IPS-15b (cell line): Measurements from ENCODE around the gene NAA80.

ENCODE experiments used
- H3K27me3 ChIP-seq: one replicate; pipeline ENCODE4 v1.6.1; 2013; ENCODE audit warnings: low read length; ENCODE audit not compliant: control insufficient read depth, insufficient read depth
- H3K36me3 ChIP-seq: one replicate; pipeline ENCODE4 v1.6.1; 2013; ENCODE audit warnings: low read length; ENCODE audit not compliant: control insufficient read depth, insufficient read depth
- H3K4me1 ChIP-seq: one replicate; pipeline ENCODE4 v1.6.1; 2013; ENCODE audit warnings: mild to moderate bottlenecking, low read length; ENCODE audit not compliant: control insufficient read depth, insufficient read depth
- H3K4me3 ChIP-seq: one replicate; pipeline ENCODE4 v1.5.1; 2013; ENCODE audit warnings: low read depth, low read length
- H3K9ac ChIP-seq: one replicate; pipeline ENCODE4 v1.6.1; 2013; ENCODE audit warnings: low read depth, mild to moderate bottlenecking, low read length
- H3K9me3 ChIP-seq: one replicate; pipeline ENCODE4 v1.6.1; 2013; ENCODE audit warnings: mild to moderate bottlenecking, low read length; ENCODE audit not compliant: control insufficient read depth, insufficient read depth

The NAA80 gene

GRCh38 chr3:50302095-50303012 lies 3.1 kb upstream of the NAA80 start:
- Histone ChIP-seq H3K4me1 (peaks cover 3% of the 10 kb centered on the region), H3K36me3 (no peaks in the 10 kb centered on the region), H3K9me3 (no peaks in the 10 kb centered on the region), H3K27me3 (no peaks in the 10 kb centered on the region), H3K9ac (no peak overlapping the region), H3K4me3 (no peak overlapping the region)

- no peak overlapping the region for H3K9ac ChIP-seq
- H3K9me3 ChIP-seq = no peaks in the 10 kb centered on the region
Measured at GRCh38 chr3:50300681-50301254, 1.6 kb upstream of the NAA80 start.

GRCh38 chr3:50299929-50300680 lies 900 bp upstream of the NAA80 start:
- Histone ChIP-seq H3K36me3 (peaks cover 2% of the 10 kb centered on the region), H3K4me3 (peak overlapping the region; percentile 45), H3K9me3 (no peaks in the 10 kb centered on the region), H3K9ac (peak overlapping the region; percentile 76), H3K4me1 (peaks cover 3% of the 10 kb centered on the region), H3K27me3 (no peaks in the 10 kb centered on the region)

More at GRCh38 chr3:50300681-50301254, 1.6 kb upstream of the NAA80 start:
- Histone ChIP-seq H3K27me3 (no peaks in the 10 kb centered on the region), H3K36me3 (peaks cover 2% of the 10 kb centered on the region), H3K4me1 (peaks cover 3% of the 10 kb centered on the region), H3K4me3 (no peak overlapping the region)

GRCh38 chr3:50299638-50299928 lies 378 bp upstream of the NAA80 start:
- Histone ChIP-seq H3K9me3 (no peaks in the 10 kb centered on the region), H3K9ac (peak overlapping the region; percentile 76), H3K4me1 (peaks cover 3% of the 10 kb centered on the region), H3K36me3 (peaks cover 2% of the 10 kb centered on the region), H3K4me3 (peak overlapping the region; percentile 45), H3K27me3 (no peaks in the 10 kb centered on the region)

- no peaks in the 10 kb centered on the region for H3K27me3 ChIP-seq
- no peak overlapping the region for H3K9ac ChIP-seq
- H3K9me3 ChIP-seq = no peaks in the 10 kb centered on the region
- peaks cover 2% of the 10 kb centered on the region for H3K36me3 ChIP-seq
- no peaks in the 10 kb centered on the region for H3K4me1 ChIP-seq
- H3K4me3 ChIP-seq = peak overlapping the region; percentile 90
Measured at GRCh38 chr3:50297896-50298725, 1.1 kb downstream of the NAA80 start.

GRCh38 chr3:50297384-50297775 lies 1.8 kb downstream of the NAA80 start:
- Histone ChIP-seq H3K36me3 (peaks cover 2% of the 10 kb centered on the region), H3K4me3 (no peak overlapping the region), H3K9ac (no peak overlapping the region), H3K4me1 (no peaks in the 10 kb centered on the region), H3K9me3 (no peaks in the 10 kb centered on the region), H3K27me3 (no peaks in the 10 kb centered on the region)

GRCh38 chr3:50296721-50297383 lies 2.4 kb downstream of the NAA80 start:
- Histone ChIP-seq H3K4me3 (no peak overlapping the region), H3K9me3 (no peaks in the 10 kb centered on the region), H3K36me3 (peaks cover 2% of the 10 kb centered on the region), H3K9ac (no peak overlapping the region), H3K4me1 (no peaks in the 10 kb centered on the region), H3K27me3 (no peaks in the 10 kb centered on the region)

GRCh38 chr3:50295553-50296431 lies 3.4 kb downstream of the NAA80 start:
- no peaks in the 10 kb centered on the region for H3K27me3 ChIP-seq
- H3K9ac ChIP-seq = no peak overlapping the region
- peaks cover 2% of the 10 kb centered on the region for H3K36me3 ChIP-seq
- no peaks in the 10 kb centered on the region for H3K9me3 ChIP-seq
- no peak overlapping the region for H3K4me3 ChIP-seq
- H3K4me1 ChIP-seq = no peaks in the 10 kb centered on the region

GRCh38 chr3:50294492-50295403 lies 4.5 kb downstream of the NAA80 start:
- Histone ChIP-seq H3K27me3 (no peaks in the 10 kb centered on the region), H3K36me3 (peaks cover 12% of the 10 kb centered on the region), H3K4me1 (no peaks in the 10 kb centered on the region), H3K4me3 (no peak overlapping the region), H3K9ac (no peak overlapping the region), H3K9me3 (no peaks in the 10 kb centered on the region)

- no peaks in the 10 kb centered on the region for H3K4me1 ChIP-seq
- H3K4me3 ChIP-seq = no peak overlapping the region
- peaks cover 18% of the 10 kb centered on the region for H3K36me3 ChIP-seq
- H3K9me3 ChIP-seq = no peaks in the 10 kb centered on the region
- no peak overlapping the region for H3K9ac ChIP-seq
- H3K27me3 ChIP-seq = no peaks in the 10 kb centered on the region
Measured at GRCh38 chr3:50294089-50294488, 5.1 kb downstream of the NAA80 start.
